ENCODE data around the gene ARFGAP1.

ARFGAP1 gene

DNA sequence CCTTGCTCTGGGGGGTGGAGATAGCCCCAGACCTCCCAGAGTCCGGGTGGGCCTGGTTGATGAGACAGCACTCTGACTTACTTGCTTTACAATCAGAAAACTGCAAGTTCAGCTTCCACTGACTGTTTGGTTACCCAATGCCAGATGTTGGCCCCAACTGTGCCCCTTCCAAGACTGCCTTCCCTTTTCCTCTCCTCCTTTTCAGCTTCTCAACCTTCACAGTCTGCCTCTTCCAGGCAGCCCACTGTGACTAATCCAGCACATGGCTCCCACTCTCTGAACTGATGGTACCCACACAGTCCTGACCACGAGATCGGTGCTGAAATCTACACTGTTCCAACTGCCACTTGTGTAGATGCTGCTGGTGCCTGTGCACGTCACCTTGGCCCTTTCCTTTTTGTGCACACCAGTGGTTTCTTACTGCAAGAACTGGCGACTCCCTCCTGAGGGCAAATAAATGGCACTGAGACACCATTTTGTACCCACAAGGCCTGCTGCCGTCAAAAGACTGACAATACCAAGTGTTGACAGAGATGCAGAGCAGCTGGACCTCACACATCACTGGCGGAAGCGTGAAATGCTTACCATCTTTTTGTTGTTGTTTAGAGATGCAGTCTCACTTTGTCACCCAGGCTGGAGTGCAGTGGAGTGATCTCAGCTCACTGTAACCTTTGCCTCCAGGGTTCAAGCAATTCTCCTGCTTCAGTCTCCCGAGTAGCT, 1.8 kb upstream of the ARFGAP1 start:
- TF ChIP-seq, protein P1, sequence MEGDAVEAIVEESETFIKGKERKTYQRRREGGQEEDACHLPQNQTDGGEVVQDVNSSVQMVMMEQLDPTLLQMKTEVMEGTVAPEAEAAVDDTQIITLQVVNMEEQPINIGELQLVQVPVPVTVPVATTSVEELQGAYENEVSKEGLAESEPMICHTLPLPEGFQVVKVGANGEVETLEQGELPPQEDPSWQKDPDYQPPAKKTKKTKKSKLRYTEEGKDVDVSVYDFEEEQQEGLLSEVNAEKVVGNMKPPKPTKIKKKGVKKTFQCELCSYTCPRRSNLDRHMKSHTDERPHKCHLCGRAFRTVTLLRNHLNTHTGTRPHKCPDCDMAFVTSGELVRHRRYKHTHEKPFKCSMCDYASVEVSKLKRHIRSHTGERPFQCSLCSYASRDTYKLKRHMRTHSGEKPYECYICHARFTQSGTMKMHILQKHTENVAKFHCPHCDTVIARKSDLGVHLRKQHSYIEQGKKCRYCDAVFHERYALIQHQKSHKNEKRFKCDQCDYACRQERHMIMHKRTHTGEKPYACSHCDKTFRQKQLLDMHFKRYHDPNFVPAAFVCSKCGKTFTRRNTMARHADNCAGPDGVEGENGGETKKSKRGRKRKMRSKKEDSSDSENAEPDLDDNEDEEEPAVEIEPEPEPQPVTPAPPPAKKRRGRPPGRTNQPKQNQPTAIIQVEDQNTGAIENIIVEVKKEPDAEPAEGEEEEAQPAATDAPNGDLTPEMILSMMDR (IDR thresholded peaks at IDR 0.05; ENCODE audit: borderline replicate concordance, extremely low read depth, low read length, poor library complexity, severe bottlenecking): no peak
- TF ChIP-seq EZH2 (IDR thresholded peaks at IDR 0.05; ENCODE audit: borderline replicate concordance, low read depth, low read length, severe bottlenecking): no peak
- Histone ChIP-seq H3K9me3 (ENCODE audit: insufficient read depth, low read length, severe bottlenecking) (no peaks in the 10 kb centered on the region), H2AFZ (ENCODE audit: low read depth, low read length) (no peak overlapping the region), H3K27ac (ENCODE audit: low read length) (no peak overlapping the region), H3K4me2 (ENCODE audit: insufficient read depth, low read length) (peak overlapping the region; percentile 12; the same call in 1 of the 2 replicates), H4K20me1 (ENCODE audit: insufficient read depth, low read length) (peaks cover 26% of the 10 kb centered on the region), H3K4me3 (ENCODE audit: low read depth in 1 of 2, low read length in 2 of 2) (no peak overlapping the region), H3K9ac (ENCODE audit: low read depth, low read length) (no peak overlapping the region), H3K4me1 (ENCODE audit: insufficient read depth, low read length) (peaks cover 33% of the 10 kb centered on the region), H3K27me3 (ENCODE audit: insufficient read depth, low read length, poor library complexity) (peaks cover 5% of the 10 kb centered on the region), H3K36me3 (ENCODE audit: insufficient read depth, low read length) (peaks cover 7% of the 10 kb centered on the region), H3K79me2 (ENCODE audit: insufficient read depth, low read length) (peaks cover 32% of the 10 kb centered on the region)
- no peak for DNase-seq
- ATAC-seq (ENCODE audit: insufficient read depth, low read depth): no peak

GRCh38 chr20:63273059-63273579, 506 bp downstream of the ARFGAP1 start:
- TF ChIP-seq, protein P1 (IDR thresholded peaks at IDR 0.05; ENCODE audit: borderline replicate concordance, extremely low read depth, low read length, poor library complexity, severe bottlenecking): no peak
- no peak for TF ChIP-seq EZH2 (IDR thresholded peaks at IDR 0.05; ENCODE audit: borderline replicate concordance, low read depth, low read length, severe bottlenecking)
- H3K36me3 ChIP-seq (ENCODE audit: insufficient read depth, low read length): peaks cover 31% of the 10 kb centered on the region
- H3K4me1 ChIP-seq (ENCODE audit: insufficient read depth, low read length): peaks cover 33% of the 10 kb centered on the region
- peak overlapping the region; percentile 76 for H2AFZ ChIP-seq (ENCODE audit: low read depth, low read length)
- peak overlapping the region; percentile 98 to 99 for H3K4me3 ChIP-seq (ENCODE audit: low read depth in 1 of 2, low read length in 2 of 2)
- H3K27me3 ChIP-seq (ENCODE audit: insufficient read depth, low read length, poor library complexity): no peaks in the 10 kb centered on the region
- peak overlapping the region; percentile 91 for H3K4me2 ChIP-seq (ENCODE audit: insufficient read depth, low read length)
- H3K9me3 ChIP-seq (ENCODE audit: insufficient read depth, low read length, severe bottlenecking): no peaks in the 10 kb centered on the region
- peak overlapping the region; percentile 83 for H3K9ac ChIP-seq (ENCODE audit: low read depth, low read length)
- no peak for ATAC-seq (ENCODE audit: insufficient read depth, low read depth)
- H4K20me1 ChIP-seq (ENCODE audit: insufficient read depth, low read length): peaks cover 48% of the 10 kb centered on the region
- no peak for DNase-seq
- H3K79me2 ChIP-seq (ENCODE audit: insufficient read depth, low read length): peaks cover 52% of the 10 kb centered on the region
- peak overlapping the region; percentile 70 for H3K27ac ChIP-seq (ENCODE audit: low read length)

GRCh38 chr20:63273635-63274380, 1.2 kb downstream of the ARFGAP1 start:
- H3K4me3 ChIP-seq (ENCODE audit: low read depth in 1 of 2, low read length in 2 of 2): peak overlapping the region; percentile 98 to 99; a peak in 3 of 4 replicates
- peak overlapping the region; percentile 83 for H3K9ac ChIP-seq (ENCODE audit: low read depth, low read length)
- peaks cover 33% of the 10 kb centered on the region for H3K4me1 ChIP-seq (ENCODE audit: insufficient read depth, low read length)
- peak overlapping the region; percentile 91 for H3K4me2 ChIP-seq (ENCODE audit: insufficient read depth, low read length)
- DNase-seq (no peak), ATAC-seq (ENCODE audit: insufficient read depth, low read depth) (no peak)
- H3K9me3 ChIP-seq (ENCODE audit: insufficient read depth, low read length, severe bottlenecking): no peaks in the 10 kb centered on the region
- H3K27me3 ChIP-seq (ENCODE audit: insufficient read depth, low read length, poor library complexity): no peaks in the 10 kb centered on the region
- peaks cover 38% of the 10 kb centered on the region for H3K36me3 ChIP-seq (ENCODE audit: insufficient read depth, low read length)
- peak overlapping the region; percentile 70 for H3K27ac ChIP-seq (ENCODE audit: low read length)
- no peak overlapping the region for H2AFZ ChIP-seq (ENCODE audit: low read depth, low read length)
- peaks cover 50% of the 10 kb centered on the region for H4K20me1 ChIP-seq (ENCODE audit: insufficient read depth, low read length)
- no peak for TF ChIP-seq EZH2 (IDR thresholded peaks at IDR 0.05; ENCODE audit: borderline replicate concordance, low read depth, low read length, severe bottlenecking)
- TF ChIP-seq, protein P1 (IDR thresholded peaks at IDR 0.05; ENCODE audit: borderline replicate concordance, extremely low read depth, low read length, poor library complexity, severe bottlenecking): no peak
- peaks cover 52% of the 10 kb centered on the region for H3K79me2 ChIP-seq (ENCODE audit: insufficient read depth, low read length)

Data from DND-41 (cell line).